Smooth muscle cell (in vitro differentiated cells): ENCODE measurements around the gene PPP1R1C. TPM values are rescaled to one million over a fixed set of nuclear protein-coding genes. Genes with fewer than 3 reads are reported as not detected.

Source experiments
- polyA plus RNA-seq: library from polyadenylated mRNA; unstranded; fragments of >200 nt; fragmentation: Nextera tagmentation; extraction: Ambion mirVana; gene quantifications from 2 replicates; pipeline ENCODE4 v1.2.1, GENCODE V29; 2016
- small RNA-seq: library from RNA; depleted of rRNA; stranded (forward); fragments of <200 nt; gene quantifications from one replicate; pipeline ENCODE3, GENCODE V24; 2014
- total RNA-seq: library from RNA; depleted of rRNA; stranded (reverse); fragments of >200 nt; gene quantifications from 2 replicates; pipeline ENCODE4 v1.2.3, GENCODE V29; 2014

PPP1R1C gene
- total and polyA plus RNA-seq, 2 experiments from 2014 or later, result 2.3 to 3.3 TPM

Small RNA genes within 50 kb of the gene (small RNA-seq; reads per million reads assigned to genes)
- not detected for gene RNA5SP113

Other genes starting within 250 kb of the PPP1R1C start
- gene ITPRID2, start 94.1 kb upstream of the PPP1R1C start, total RNA-seq, result 261 and 556 TPM in 2 replicates
- gene ITPRID2, start 94.1 kb upstream of the PPP1R1C start, polyA plus RNA-seq, result 28.2 and 72.2 TPM in 2 replicates